B cell (primary cell): Measurements from ENCODE around the gene PRSS23.

Experiments used
- EZH2 ChIP-seq: IDR thresholded peaks from 2 replicates; pipeline ENCODE4 v1.6.1; 2012; ENCODE audit warnings: borderline replicate concordance, low read depth, mild to moderate bottlenecking, moderate library complexity, low read length; ENCODE audit not compliant: insufficient read depth, poor library complexity, severe bottlenecking
- TF ChIP-seq, protein P1 (sequence below): fragments of 200-600 bp; IDR thresholded peaks from one replicate; pipeline ENCODE4 v1.8.0; 2022; ENCODE audit warnings: antibody characterized with exemption, mild to moderate bottlenecking

GRCh38 chr11:86787018-86787536, 13.3 kb upstream of the PRSS23 start:
- TF ChIP-seq, protein P1, sequence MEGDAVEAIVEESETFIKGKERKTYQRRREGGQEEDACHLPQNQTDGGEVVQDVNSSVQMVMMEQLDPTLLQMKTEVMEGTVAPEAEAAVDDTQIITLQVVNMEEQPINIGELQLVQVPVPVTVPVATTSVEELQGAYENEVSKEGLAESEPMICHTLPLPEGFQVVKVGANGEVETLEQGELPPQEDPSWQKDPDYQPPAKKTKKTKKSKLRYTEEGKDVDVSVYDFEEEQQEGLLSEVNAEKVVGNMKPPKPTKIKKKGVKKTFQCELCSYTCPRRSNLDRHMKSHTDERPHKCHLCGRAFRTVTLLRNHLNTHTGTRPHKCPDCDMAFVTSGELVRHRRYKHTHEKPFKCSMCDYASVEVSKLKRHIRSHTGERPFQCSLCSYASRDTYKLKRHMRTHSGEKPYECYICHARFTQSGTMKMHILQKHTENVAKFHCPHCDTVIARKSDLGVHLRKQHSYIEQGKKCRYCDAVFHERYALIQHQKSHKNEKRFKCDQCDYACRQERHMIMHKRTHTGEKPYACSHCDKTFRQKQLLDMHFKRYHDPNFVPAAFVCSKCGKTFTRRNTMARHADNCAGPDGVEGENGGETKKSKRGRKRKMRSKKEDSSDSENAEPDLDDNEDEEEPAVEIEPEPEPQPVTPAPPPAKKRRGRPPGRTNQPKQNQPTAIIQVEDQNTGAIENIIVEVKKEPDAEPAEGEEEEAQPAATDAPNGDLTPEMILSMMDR, result no peak
- TF ChIP-seq EZH2, result no peak
